ENCODE data around the gene SKAP2.

- TF ChIP-seq POLR2A (IDR thresholded peaks at IDR 0.05) (no peak), CTCF (IDR thresholded peaks at IDR 0.05) (no peak)
Measured at GRCh38 chr7:26680587-26680986, 183.8 kb downstream of the SKAP2 start.

Measured in adrenal gland (tissue), 5 donors.